NCI-H2171 (cell line): ENCODE measurements around the gene TACC2.
A peak's percentile ranks its signal among the peaks of the same experiment; 100 is the strongest.

Experiments
- DNase-seq: peaks from one replicate; lab custom pipeline; 2025; lab: John Stamatoyannopoulos, UW

TACC2 gene

GRCh38 chr10:122295451-122295809 is 306.5 kb downstream of the TACC2 start:
- DNase-seq, result no peak

GRCh38 chr10:122296363-122297120 is 307.6 kb downstream of the TACC2 start:
- no peak for DNase-seq

DNA sequence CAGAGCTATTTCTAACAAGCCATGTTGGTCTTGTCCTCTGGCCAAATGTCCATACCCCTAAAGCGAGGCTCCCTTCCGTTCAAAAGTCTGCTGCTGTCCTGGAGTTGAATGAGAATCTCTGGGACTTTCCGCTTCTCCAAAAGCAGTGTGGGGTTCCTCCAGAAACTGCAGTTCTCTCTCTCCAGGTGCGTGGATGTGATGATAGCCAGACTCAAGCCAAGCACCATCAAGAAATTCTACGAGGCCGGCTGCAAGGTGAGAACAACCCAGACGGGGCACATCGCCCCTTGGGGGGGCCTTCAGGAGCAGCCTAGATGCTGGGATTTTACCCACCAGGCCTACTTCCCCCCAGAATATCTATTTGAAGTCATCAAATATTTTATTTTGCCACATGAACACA is 308.6 kb downstream of the TACC2 start:
- DNase-seq, result no peak

- DNase-seq, result no peak
Measured at GRCh38 chr10:122298206-122298597, 309.2 kb downstream of the TACC2 start.

GRCh38 chr10:122298598-122299301 is 309.8 kb downstream of the TACC2 start:
- DNase-seq, result peak; percentile 44

GRCh38 chr10:122299423-122300075 is 310.6 kb downstream of the TACC2 start:
- no peak for DNase-seq

GRCh38 chr10:122301055-122301810 is 312.3 kb downstream of the TACC2 start:
- no peak for DNase-seq

- DNase-seq, result no peak
Measured at GRCh38 chr10:122301811-122302115, 312.8 kb downstream of the TACC2 start.

DNA sequence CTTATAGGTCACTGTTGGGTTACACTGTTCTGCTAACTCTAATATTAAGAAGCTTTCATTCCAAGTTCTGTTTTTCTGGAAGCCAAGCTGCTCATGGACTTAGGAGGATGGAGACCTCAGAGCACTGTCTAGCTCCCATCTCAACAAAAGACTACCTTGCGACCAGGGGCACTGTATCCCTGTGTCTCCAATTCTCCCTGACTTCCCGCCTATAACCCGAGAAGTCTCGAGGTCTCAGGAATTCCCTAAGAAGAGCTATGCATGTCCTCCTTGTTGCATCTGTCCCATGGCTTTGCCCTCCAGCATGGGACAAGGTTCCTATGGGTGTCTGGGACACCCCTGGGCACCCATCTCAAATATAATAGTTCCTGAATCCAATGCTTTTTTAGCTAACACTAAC is 313.4 kb downstream of the TACC2 start:
- no peak for DNase-seq

- no peak for DNase-seq
Measured at GRCh38 chr10:122303271-122304053, 314.5 kb downstream of the TACC2 start.
